8988T (cell line): ENCODE measurements around the gene APPL2.

Experiments used
- DNase-seq: peaks from one replicate; pipeline ENCODE4 v3.0.0; 2011

Gene APPL2, protein sequence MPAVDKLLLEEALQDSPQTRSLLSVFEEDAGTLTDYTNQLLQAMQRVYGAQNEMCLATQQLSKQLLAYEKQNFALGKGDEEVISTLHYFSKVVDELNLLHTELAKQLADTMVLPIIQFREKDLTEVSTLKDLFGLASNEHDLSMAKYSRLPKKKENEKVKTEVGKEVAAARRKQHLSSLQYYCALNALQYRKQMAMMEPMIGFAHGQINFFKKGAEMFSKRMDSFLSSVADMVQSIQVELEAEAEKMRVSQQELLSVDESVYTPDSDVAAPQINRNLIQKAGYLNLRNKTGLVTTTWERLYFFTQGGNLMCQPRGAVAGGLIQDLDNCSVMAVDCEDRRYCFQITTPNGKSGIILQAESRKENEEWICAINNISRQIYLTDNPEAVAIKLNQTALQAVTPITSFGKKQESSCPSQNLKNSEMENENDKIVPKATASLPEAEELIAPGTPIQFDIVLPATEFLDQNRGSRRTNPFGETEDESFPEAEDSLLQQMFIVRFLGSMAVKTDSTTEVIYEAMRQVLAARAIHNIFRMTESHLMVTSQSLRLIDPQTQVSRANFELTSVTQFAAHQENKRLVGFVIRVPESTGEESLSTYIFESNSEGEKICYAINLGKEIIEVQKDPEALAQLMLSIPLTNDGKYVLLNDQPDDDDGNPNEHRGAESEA

GRCh38 chr12:105235732-105236476, at the start of gene APPL2:
TSS of gene APPL2 (minus strand) at chr12:105236174. CDS start at chr12:105236012, 162 bp downstream.
- peak; percentile 88 for DNase-seq

DNA sequence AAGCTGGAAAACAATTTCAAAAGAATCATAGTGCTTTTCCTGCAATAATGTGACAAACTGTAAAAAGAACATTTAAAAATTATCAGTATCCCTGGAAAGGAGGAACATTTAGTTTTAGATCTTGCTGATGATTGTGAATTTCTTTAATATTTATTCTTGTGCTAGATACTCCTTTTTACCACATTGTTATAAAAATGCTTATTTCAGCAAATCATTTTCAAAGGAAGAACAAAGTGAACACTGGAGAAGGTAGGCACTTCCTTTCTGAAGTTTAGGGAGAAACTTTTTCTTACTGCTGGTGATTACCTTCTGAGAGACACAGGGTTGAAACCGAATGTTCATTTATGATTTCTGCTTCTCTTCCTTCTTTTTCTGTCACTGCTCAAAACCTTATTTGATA, 49.4 kb upstream of the APPL2 start:
- no peak for DNase-seq

DNA sequence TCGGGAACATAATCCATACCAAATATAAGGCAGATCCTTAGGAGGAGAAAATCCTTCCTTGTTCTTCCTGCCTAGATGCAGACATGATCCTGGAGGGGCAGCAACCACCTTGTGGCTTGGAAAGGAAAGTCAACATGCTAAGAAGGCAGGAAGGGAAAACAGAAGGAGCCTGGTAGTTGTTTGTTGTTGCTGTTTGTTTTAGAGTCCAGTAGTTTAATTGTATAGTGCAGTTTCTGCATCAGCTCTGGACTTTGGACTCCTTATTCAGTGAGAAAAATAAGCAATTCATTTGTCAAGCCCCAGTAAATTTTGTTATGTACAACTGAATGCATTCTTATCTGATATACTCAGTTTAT, 45.7 kb upstream of the APPL2 start:
- no peak for DNase-seq

DNA sequence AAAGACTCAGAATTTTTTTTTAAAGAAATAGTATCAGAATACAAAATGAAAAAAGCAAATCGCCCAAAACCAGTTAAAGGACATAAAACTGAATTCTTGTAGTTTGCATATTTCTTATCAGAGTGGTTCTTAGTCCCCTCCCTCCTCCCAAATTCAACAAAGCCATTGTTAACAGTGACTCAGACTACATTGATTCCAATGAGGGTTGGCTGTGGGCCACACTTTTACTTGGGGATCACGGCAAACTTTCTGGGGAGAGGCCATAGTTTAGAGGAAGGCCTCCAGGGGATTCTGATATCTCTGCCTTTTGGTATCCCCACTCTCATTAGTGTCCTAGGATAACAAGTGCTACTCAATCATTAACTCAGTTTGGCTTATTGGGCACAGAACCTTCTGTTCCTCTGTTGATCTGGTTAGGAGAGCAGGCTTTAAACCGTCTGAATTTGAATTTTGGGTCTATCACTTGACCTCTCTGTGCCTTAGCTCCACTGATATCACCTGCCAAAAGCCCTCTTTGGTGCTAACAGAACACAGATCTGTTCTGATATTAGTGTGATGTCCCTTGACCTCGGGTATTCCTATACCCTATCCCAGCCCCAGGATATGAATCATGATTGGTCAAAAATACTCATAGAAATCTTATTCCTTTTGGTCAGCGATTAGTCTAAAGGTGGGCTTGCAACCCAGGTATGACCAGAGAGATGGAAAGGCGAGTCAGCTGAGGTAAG, 45.2 kb upstream of the APPL2 start:
- no peak for DNase-seq

- peak; percentile 11 for DNase-seq
Measured at GRCh38 chr12:105279460-105280056, 43.6 kb upstream of the APPL2 start.

DNA sequence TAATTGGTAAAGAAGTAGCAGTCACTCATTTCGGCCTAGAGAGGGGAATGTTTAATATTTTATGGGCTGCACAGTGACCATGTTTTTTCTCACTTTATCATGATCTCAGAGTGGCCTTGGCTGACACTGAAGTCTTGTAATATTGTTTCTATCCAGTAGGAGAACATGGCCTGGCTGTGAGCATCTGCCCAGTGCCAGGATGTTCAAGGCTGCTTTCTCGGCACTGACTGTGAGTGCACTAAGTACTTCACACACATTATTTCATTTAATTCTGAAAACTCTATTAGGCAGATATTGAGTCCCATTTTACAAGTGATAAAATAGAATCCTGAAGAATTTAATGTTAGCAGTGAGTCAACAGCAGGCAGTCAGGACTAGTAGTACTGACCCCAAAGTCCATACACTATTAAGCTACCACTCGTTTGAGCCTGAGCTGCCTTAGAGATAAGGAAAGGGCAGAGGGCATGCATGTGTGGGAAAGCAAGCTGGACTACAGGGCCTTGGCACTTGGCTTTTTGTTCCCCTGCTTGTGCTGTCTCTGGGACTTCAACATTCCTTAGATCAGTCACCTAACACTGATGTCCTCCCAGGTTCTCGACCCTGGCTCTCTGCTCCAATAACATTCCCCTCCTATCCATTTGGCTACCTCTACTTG, 42.2 kb upstream of the APPL2 start:
- DNase-seq, result no peak

- no peak for DNase-seq
Measured at GRCh38 chr12:105275997-105276733, 40.2 kb upstream of the APPL2 start.

DNA sequence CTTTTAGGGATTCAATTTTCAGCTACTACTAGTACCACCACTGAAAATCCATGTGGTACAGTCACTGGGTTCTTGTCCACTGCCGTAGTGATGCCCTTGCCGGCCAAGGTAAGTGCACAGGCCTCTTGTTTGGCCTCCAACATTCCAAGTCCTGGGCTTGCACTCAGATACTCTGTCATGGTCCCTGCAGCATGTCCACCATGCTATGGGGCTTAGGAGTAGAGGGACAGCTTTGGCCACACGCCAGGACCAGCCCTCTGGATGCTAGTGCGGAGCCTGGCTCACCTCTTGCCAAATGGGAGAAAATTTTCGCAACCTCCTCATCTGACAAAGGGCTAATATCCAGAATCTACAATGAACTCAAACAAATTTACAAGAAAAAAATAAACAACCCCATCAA, 38.6 kb upstream of the APPL2 start:
- no peak for DNase-seq

DNA sequence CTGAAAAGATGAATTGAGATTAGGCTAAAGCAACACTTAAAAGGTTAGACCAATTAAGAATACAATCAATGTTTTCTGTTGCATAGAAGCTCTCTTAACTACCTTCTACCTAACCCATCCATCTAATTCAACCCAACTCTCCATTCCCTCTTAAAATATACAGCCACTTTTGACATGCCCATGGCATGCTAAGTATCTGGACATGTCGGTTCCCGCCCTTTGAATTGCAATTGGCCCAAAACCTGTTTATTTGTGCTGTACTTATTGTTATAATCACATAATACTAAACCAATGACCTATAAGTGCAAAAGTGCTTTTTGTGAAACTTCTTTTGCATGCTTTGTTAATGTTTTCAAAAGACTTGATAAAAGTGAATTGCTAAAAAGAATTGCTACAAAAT, 37.6 kb upstream of the APPL2 start:
- no peak for DNase-seq

- DNase-seq, result no peak
Measured at GRCh38 chr12:105272814-105273416, 36.9 kb upstream of the APPL2 start.

GRCh38 chr12:105272152-105272551, 36.2 kb upstream of the APPL2 start:
- no peak for DNase-seq

DNA sequence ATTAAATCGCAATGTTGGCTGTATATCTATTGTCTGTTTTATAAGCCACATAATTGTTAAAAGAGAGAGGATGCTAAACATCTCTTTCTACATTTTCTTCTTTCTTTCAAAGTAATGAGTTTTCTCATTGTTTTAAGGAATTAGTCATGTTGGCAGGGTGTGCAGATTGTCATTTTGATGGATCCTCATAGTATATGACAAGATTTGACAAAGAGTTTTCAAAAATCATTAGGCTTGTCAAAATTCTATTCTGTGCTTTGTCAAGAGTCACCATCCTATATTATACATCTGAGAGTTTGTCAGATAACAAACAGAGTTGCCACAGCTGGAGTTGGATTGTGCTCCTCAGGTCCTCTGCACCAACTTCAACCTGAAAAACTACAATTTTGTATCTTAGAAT, 35.4 kb upstream of the APPL2 start:
- DNase-seq, result no peak

DNA sequence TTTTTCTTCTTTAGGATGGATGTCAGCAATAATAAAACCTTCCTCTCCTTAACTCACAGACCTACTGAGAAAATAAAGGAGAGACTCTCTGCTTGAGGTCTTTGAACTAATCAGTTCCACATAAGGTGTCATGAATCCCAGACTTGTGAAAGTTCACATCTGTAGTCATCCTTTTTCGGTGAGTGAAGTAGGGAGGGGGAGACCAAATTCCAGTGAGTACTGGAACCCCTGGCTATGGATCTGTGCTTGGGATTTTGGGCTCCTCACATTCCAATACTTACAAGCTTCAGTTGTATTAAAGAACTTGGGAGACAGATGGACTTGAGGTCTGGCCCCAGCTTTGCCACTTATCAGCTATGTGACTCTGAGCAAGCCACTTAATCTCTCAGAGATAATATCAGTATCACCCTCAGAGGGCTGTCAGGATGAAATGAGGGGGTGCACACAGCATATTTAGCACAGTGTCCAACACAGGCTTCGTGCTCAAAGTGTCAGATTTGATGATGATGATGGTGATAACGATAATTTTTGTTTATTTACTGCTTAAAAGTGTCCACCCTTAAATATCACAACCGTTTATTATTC, 34.8 kb upstream of the APPL2 start:
- no peak for DNase-seq

- DNase-seq, result no peak
Measured at GRCh38 chr12:105267711-105268110, 31.7 kb upstream of the APPL2 start.

DNA sequence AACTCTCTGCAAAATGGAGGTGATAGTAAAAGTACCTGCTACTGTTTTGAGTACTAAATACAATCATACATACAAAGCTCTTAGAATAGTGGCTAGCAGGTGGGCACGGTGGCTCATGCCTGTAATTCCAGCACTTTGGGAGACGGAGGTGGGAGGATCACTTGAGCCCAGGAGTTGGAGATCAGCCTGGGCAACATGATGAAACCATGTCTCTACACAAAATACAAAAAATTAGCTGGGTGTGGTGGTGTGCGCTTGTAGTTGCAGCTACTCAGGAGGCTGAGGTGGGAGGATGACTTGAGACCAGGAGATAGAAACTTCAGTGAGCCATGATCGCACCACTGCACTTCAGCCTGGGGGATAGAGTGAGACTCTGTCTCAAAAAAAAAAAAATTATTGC, 28.8 kb upstream of the APPL2 start:
- no peak for DNase-seq

DNA sequence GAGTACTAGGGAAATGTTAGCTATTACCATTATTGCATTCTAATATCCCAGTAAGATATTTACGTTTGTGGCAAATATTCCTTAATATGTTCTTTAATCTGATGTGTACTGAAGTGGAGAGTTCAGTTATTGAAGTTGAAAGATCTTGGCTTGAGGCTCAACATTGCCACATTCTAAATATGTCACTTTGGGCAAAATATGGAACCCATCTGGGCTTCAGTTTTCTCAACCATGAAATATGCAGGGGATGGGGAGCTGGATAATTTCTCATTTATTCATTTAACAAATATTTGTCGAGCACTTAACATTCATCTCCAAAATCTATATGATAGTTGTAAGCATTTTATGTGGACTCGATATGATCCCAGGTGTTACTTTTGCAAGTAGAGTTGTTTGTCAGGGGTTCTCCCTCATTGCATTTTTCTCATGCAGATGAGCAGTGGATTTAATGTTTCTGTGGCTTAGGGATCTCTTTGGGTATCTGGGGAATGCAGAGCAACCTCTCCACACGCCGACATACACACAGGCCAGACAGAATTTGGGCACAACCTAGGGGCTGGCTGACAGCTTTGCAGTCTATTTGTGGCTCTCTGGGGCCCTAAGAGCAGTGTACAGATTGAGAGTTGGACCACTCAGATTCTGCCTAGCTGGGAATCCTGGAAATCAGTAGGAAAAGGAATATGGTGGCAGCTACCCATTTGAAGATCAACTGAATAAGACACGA, 26.6 kb upstream of the APPL2 start:
- no peak for DNase-seq

GRCh38 chr12:105261010-105261409, 25.0 kb upstream of the APPL2 start:
- DNase-seq, result no peak

GRCh38 chr12:105259226-105259625, 23.3 kb upstream of the APPL2 start:
- no peak for DNase-seq

DNA sequence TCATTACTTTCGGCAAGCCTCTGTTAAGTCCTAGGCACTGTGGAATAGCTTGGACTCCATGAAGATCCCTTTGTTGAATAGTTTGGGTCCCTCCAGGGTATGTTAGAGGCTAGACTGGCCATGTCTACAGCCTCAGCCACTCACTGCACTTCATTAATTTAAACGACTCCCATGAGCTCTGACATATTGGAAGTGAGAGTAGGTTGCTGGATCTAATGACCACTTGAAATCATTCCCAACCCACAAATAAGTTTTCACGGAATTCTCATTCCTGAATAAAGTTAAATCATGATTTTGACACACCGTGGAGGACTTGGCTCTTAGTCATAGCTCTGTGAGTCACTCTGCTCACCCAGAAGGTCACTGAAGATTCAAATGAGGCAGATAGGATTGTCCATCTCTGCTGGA, 21.4 kb upstream of the APPL2 start:
- DNase-seq, result no peak

GRCh38 chr12:105256921-105257320, 20.9 kb upstream of the APPL2 start:
- no peak for DNase-seq
